BJ (cell line): ENCODE results near the gene ATP6V0D1. TPM values are rescaled to one million over a fixed set of nuclear protein-coding genes. Genes with fewer than 3 reads are reported as not detected.
"Not testable (repeated sequence)": the region's sequence is repeated elsewhere in the genome, so short reads cannot be mapped to it uniquely, and the experiment has no call there.

Experiments used
- CTCF ChIA-PET: fragments of 350-600 bp; formaldehyde crosslinking; extraction: SDS; loops from one replicate; lab custom pipeline; 2021; ENCODE audit warnings: antibody characterized with exemption, inconsistent platforms; lab: Yijun Ruan, JAX
- POLR2A ChIA-PET: fragments of 300-600 bp; sonication (Branson Sonifier 250); formaldehyde crosslinking; extraction: SDS; loops from one replicate; lab custom pipeline; 2021; ENCODE audit warnings: antibody characterized with exemption; lab: Charles Lee
- DNase-seq: peaks from one replicate; pipeline ENCODE4 v3.0.0-alpha.2; 2011; ENCODE audit warnings: low read depth
- H3K27me3 ChIP-seq: 2 replicates; pipeline ENCODE4 v1.6.0; 2011; ENCODE audit warnings: low read length; ENCODE audit not compliant: control insufficient read depth, insufficient read depth
- H3K36me3 ChIP-seq: 2 replicates; pipeline ENCODE4 v1.5.1; 2011; ENCODE audit warnings: low read length; ENCODE audit not compliant: control insufficient read depth, insufficient read depth
- H3K4me3 ChIP-seq: 2 replicates; pipeline ENCODE4 v1.5.1; 2011; ENCODE audit warnings: low read depth, mild to moderate bottlenecking, control low read depth, low read length
- polyA plus RNA-seq: library from polyadenylated mRNA; depleted of rRNA; stranded (reverse); fragments of >200 nt; gene quantifications from 2 replicates; pipeline ENCODE4 v1.2.3, GENCODE V29; 2011
- TF ChIP-seq, protein P1 (sequence below): IDR thresholded peaks from 2 replicates; pipeline ENCODE4 v1.5.1; 2011; ENCODE audit warnings: low read depth, mild to moderate bottlenecking, control low read depth, inconsistent platforms, low read length, moderate library complexity; ENCODE audit not compliant: insufficient read depth

Gene ATP6V0D1
- polyA plus RNA-seq, 1 experiment = 155 TPM

DNA sequence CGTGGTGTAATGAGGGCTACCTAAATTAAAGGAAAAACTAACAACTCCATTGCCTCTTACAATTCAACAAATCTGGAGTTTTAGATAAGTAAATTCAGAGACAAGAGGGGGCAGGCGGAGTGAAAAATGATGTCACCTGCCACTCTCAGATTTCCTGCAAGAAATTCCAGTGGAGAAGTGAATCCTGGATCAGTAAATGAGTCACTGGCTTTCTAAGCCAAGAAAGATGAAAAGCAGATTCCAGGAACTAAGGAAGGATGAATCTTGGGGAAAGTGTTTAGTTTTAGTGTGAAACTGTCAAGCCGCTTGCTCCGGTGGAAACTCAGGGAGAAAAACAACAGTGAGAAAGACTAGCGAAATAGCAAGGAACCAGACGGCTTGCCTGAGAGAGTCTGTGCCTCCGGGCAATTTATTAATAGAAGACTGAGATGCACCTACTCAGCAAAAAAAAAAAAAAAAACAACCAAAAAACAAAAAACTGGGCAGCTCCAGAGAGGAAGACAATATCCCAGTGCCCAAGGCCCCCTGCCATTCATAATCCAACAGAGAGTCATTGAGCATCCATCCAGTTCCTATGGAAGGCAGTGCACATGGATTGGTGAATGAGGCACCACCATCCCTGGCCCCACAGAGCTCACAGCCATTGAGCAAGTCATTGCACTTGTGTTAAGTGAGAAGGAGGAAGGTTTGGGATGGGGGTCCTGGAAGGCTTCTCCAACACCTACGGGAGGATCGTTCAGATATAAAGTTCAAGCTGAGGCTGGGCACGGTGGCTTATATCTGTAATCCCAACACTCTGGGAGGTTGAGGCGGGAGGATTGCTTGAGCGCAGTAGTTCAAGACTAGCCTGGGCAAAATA lies 35.6 kb upstream of the ATP6V0D1 start:
- Histone ChIP-seq H3K36me3 (no peaks in the 10 kb centered on the region), H3K27me3 (no peaks in the 10 kb centered on the region), H3K4me3 (no peak overlapping the region)
- ChIA-PET CTCF (interaction anchor here (1.1 to 5.7 kb wide), 11 partner anchors 23 to 300 kb away, joined by 3 to 80 read pairs (median 11); partner anchors contain the start of genes ATP6V0D1, C16orf86, CARMIL2 and CTCF), POLR2A (no interaction called here)
- DNase-seq = peak; percentile 26
- TF ChIP-seq, protein P1, sequence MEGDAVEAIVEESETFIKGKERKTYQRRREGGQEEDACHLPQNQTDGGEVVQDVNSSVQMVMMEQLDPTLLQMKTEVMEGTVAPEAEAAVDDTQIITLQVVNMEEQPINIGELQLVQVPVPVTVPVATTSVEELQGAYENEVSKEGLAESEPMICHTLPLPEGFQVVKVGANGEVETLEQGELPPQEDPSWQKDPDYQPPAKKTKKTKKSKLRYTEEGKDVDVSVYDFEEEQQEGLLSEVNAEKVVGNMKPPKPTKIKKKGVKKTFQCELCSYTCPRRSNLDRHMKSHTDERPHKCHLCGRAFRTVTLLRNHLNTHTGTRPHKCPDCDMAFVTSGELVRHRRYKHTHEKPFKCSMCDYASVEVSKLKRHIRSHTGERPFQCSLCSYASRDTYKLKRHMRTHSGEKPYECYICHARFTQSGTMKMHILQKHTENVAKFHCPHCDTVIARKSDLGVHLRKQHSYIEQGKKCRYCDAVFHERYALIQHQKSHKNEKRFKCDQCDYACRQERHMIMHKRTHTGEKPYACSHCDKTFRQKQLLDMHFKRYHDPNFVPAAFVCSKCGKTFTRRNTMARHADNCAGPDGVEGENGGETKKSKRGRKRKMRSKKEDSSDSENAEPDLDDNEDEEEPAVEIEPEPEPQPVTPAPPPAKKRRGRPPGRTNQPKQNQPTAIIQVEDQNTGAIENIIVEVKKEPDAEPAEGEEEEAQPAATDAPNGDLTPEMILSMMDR = no peak

DNA sequence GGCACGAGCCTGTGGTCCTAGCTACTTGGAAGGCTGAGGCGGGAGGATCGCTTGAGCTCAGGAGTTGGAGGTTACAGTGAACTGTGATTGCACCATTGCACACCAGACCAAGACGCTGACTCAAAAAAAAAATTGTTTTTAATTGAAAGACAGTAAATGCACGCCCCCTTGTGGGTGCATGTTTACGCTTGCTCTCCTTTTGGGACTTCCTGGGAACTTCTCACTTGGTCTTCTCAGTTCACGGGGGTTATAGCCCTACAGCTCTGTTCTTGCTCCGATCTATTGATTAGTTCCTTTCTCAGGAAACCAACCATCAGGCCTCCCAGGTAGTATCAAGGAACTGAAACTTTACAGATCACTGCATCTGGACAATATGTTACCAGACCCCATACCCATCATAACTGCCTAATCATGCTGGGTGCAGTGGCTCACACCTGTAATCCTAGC lies 33.4 kb upstream of the ATP6V0D1 start:
- Histone ChIP-seq H3K4me3 (no peak overlapping the region), H3K27me3 (no peaks in the 10 kb centered on the region), H3K36me3 (no peaks in the 10 kb centered on the region)
- TF ChIP-seq, protein P1 = peak; percentile 72
- POLR2A ChIA-PET = no interaction called here
- CTCF ChIA-PET = interaction anchor here (0.6 to 5.7 kb wide), 17 partner anchors 10 to 329 kb away, joined by 3 to 80 read pairs (median 8); partner anchors contain the start of genes ATP6V0D1, C16orf86, CTCF and ENKD1
- peak; percentile 24 for DNase-seq

DNA sequence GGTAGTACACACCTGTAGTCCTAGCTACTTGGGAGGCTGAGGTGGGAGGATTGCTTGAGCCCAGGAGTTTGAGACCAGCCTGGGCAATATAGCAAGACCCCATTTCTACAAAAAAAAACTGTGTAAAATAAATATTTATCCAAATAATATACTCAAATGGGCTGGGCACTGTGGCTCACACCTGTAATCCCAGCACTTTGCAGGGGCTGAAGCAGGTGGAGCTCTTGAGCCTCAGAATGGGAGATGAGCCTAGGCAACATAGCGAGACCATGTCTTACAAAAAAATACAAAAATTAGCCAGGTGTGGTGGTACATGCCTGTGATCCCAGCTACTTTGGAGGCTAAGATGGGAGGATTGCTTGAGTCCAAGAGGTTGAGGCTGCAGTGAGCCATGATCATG lies 32.9 kb upstream of the ATP6V0D1 start:
- POLR2A ChIA-PET = interaction anchor here (0.6 kb wide), 1 partner anchor 189 kb away, joined by 3 read pairs; no protein-coding TSS in a partner anchor
- CTCF ChIA-PET = interaction anchor here (0.6 to 5.7 kb wide), 17 partner anchors 8 to 329 kb away, joined by 3 to 80 read pairs (median 8); partner anchors contain the start of genes ATP6V0D1, C16orf86, CTCF and ENKD1
- not testable (repeated sequence) for H3K36me3 ChIP-seq, H3K27me3 ChIP-seq, H3K4me3 ChIP-seq, DNase-seq

DNA sequence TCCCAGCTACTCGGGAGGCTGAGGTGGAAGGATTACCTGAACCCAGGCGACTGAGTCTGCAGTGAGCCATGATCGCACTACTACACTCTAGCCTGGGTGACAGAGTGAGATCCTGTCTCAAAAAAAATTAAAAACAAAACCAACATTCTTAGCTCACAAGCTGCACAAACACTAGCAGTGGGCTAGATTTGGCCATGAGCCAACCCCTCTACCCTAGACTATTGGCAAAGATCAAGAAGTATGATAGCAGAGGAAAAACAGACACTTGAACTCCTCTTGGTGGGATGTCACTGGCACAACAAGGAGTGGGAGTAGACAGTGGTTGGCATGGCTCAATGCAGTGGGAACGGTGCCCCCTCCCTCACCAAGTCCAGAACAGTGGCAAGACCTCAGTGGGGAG lies 28.1 kb upstream of the ATP6V0D1 start:
- DNase-seq = no peak
- POLR2A ChIA-PET = no interaction called here
- TF ChIP-seq, protein P1 = no peak
- Histone ChIP-seq H3K27me3 (no peaks in the 10 kb centered on the region), H3K4me3 (no peak overlapping the region), H3K36me3 (no peaks in the 10 kb centered on the region)
- CTCF ChIA-PET = interaction anchor here (1.0 to 3.9 kb wide), 4 partner anchors 12 to 81 kb away, joined by 3 to 20 read pairs (median 4); no protein-coding TSS in a partner anchor

DNA sequence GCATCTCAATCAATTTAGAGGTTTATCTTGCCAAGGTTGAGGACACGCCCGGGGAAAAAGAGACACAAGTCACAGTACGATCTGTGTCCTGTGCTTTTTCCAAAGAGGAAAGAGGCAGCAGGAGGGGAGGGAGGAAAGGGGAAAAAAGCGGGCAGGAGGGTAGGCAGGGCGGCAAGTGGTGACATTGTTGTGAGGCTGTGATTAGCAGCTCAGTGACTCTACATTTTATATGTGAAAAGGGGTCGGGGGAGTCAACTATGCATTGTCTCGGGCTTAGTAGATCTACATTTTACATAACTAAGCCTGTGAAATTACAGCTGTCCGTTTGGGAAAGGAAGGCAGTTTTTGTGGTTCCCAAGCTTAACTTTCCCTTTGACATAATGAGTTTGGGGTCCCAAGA lies 25.5 kb upstream of the ATP6V0D1 start:
- no peak for DNase-seq
- ChIA-PET POLR2A (no interaction called here), CTCF (interaction anchor here (0.6 to 4.1 kb wide), 4 partner anchors 12 to 129 kb away, joined by 3 to 20 read pairs (median 4); no protein-coding TSS in a partner anchor)
- Histone ChIP-seq H3K4me3 (no peak overlapping the region), H3K36me3 (no peaks in the 10 kb centered on the region), H3K27me3 (no peaks in the 10 kb centered on the region)
- TF ChIP-seq, protein P1 = no peak
